ENCODE data around the gene TROAP.
"Not testable (repeated sequence)": the region's sequence is repeated elsewhere in the genome, so short reads cannot be mapped to it uniquely, and the experiment has no call there.

The TROAP gene, protein sequence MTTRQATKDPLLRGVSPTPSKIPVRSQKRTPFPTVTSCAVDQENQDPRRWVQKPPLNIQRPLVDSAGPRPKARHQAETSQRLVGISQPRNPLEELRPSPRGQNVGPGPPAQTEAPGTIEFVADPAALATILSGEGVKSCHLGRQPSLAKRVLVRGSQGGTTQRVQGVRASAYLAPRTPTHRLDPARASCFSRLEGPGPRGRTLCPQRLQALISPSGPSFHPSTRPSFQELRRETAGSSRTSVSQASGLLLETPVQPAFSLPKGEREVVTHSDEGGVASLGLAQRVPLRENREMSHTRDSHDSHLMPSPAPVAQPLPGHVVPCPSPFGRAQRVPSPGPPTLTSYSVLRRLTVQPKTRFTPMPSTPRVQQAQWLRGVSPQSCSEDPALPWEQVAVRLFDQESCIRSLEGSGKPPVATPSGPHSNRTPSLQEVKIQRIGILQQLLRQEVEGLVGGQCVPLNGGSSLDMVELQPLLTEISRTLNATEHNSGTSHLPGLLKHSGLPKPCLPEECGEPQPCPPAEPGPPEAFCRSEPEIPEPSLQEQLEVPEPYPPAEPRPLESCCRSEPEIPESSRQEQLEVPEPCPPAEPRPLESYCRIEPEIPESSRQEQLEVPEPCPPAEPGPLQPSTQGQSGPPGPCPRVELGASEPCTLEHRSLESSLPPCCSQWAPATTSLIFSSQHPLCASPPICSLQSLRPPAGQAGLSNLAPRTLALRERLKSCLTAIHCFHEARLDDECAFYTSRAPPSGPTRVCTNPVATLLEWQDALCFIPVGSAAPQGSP

DNA sequence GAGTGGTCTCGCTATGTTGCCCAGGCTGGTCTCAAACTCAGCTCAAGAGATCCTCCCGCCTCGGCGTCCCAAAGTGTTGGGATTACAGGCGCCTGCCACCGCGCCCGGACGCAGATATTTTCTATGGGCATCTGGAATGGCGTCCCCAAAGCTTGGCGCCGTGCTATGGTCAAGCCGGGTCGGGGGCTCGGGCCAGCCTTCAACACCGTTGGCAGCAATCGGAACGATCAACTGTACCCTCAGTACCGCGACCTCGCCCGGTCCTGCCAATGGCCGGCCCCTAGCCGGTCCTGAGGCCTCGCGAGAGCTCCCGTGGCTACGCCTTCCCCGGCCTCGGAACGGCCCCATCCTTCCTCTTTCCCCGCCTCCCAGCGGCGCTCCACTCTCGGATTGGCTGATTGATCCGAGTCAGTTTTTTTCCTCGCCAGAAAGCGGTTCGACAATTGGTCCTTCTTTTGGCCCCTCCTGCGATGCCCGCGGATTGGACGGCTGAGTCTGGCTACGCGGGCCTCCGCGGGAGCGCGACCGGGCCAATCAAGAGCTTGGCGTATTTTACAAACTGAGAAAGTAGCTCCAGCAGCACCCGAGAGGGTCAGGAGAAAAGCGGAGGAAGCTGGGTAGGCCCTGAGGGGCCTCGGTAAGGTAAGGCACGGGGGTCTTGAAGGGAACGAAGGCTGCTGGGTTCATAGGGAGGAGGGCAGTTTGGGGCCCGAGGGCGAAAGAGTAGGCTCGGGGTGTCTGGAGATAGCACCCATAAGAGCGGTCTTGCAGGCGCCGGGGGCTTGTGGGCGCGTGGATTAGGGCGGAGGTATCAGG, at the start of gene TROAP:
TROAP (plus strand) TSS at position 548 of the 816 bp plus-strand sequence. CDS start 354 bp downstream, outside the sequence.
- ATAC-seq (peak; percentile 98), DNase-seq (peak; percentile 96)

DNA sequence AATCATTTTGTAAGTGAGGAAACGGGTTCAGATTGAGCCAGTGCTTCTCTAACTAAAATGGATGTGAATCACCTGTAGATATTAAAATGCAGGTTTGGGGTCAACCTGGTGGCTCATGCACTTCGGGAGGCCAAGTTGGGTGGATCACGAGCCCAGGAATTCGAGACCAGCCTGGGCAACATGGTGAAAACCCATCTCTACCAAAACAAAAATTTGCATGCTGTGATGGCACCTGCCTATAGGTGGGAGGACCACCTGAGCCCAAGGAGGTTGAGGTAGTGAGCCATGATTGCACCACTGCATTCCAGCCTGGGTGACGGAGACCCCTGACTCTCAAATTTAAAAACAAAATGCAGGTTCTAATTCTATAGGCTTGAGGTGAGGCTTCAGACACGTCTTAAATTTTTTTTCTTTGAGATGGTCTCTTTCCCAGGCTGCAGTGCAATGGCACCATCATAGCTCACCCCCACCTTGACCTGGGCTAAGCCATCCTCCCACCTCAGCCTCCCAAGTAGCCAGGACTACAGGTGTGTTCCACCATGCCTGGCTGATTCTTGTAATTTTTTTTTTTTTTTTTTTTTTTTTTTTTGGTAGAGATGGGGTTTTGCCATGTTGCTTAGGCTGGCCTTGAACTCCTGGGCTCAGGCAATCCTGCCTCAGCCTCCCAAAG, 49.2 kb upstream of the TROAP start:
- DNase-seq, result no peak
- no peak for ATAC-seq

DNA sequence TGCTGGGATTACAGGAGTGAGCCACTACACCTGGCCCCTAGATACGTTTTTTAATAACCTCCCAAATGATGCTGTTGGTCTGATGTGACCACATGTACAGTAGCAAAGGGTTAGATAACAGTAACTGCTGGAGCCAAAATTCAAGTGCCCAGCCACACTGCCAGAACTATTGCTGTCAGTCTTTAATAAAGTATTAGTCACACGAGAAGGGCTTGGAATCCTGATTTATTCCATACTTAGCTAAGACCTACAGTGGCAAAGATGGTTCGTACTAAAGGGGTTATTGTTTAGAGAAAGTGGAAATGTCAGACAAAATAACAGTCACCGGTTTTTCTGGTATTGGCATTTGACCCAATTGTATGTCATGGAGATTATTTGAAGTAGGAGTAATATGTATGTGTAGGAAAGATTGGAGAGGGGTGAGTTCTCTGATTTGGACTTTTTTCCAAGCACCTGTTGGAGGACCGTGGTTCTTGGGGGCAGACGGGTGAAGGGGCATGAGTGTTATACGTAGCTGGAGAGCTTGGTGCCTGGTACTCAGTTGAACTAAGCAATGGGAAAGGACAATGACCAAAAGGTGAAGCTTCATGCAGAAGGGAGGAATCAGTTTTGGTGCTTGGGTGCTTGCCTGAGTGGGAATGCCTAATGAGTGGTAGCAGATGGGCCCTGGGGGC, 48.5 kb upstream of the TROAP start:
- DNase-seq, result no peak
- ATAC-seq, result no peak

DNA sequence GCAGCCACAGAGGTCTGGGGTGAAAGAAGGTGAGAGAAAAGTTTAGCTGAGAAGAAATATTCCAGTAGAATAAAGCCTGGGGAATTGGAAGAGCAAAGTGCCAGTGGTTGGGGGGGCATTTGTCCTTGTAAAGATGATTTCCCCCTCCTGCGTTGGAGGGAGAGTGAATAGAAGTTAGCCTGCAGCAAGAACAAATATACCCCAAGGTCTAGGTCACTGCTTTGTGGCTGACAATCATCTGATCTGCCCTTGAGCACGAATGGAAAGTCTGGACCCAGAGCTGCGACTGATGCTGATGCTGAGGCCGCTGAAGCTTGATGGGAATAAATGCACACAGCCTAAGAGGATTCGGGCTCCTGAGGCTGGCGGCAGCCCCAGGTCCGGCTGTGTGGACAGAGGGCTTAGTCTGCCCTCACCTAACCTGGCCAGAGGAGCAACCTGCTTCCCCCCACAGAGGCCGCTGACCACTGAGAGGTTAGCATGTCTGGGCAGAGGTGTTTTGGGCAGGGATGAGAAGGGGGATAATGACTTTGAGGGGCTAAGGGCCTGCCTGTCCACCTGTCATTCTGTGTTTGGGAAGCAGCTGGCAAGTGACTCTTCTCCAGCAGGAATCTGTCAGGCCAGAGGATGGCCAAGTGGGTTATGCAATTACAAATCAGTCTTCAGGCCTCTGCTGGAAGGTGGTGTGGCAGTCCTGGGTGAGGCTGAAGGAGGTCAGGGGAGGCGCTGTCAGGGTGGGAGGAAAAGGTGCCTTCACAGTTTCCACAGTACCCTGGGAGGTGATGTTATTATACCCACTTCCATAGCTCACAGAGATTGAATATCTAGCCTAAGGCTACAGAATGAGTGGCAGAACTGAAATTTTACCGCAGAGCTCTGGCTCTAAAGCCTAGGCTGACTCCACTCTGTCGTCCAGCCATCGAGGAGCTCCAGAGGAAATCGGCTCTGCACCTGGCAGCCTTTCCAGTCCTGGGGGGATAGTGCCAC, 46.5 kb upstream of the TROAP start:
- ATAC-seq (no peak), DNase-seq (no peak)

DNA sequence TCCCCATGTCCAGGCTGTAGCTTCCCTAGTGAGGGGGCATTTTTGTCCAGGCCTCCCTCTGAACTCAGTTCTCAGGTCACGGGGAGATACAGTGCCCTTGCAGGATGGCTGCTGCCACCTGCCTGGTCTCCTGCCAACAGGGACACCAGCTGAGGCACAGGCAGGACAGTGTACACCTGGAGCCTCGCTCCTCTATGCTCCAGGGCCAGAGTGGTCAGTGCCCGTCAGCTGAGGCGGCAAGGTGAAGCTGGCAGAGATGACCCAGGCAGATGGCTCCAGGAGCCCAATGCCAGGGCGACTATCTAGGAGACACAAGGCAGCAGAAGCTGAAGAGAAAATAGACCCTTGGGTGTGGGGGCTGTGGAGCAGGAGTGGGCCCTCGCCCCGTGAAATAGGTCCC, 45.6 kb upstream of the TROAP start:
- ATAC-seq, result no peak
- no peak for DNase-seq

DNA sequence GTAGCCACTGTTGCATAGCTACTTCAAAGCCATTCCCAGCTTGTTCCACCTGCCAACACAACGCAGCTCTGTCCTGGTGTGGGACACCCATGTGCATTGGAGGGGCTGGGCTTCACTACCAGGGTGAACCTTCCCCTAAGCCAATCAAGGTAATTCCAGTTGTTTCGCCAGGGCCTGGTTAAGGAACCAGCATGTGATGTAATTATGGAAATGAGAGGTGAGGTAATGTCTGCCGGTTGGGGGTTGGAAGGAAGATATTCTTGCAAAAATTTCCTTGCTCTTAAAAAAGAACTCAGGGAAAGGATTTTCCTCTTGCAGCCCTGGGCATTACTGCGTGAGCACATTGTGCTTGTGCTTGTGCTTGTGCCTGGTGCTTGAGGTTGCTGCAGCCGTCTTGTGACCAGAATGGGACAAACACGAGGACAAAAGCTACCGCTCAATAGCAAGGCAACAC, 43.3 kb upstream of the TROAP start:
- DNase-seq (no peak), ATAC-seq (no peak)

DNA sequence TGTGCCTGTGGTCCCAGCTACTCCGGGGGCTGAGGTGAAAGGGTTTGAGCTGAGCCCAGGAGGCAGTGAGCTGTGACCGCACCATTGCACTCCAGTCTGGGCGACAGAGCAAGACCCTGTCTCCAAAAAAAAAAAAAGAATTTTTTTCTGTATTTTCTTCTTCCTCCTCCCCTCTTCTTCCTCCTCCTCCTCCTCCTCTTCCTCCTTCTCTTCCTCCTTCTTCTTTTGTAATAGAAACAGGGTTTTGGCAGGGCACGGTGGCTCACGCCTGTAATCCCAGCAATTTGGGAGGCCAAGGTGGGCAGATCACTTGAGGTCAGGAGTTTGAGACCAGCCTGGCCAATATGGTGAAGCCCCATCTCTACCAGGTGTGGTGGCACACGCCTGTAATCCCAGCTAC, 42.5 kb upstream of the TROAP start:
- not testable (repeated sequence) for ATAC-seq, DNase-seq

DNA sequence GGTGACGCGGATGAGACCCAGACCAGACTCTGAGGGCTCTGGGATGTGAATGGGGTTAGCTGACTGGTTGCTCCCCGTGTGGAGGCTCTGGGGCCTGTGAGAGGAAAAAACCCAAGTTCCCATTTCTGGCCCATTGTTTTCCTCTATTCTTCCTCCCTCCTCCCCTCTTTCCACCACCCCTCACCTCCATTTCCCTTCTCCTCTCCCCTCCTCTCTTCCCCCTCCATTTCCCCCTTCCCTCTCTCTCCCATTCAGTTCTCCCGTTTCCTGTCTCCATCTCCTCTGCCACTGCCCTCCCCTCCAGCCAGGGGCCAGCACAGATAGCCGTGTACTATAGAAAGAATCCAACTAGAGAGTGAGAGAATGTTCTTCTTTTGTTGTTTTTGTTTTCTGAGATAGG, 40.8 kb upstream of the TROAP start:
- ATAC-seq, result no peak

DNA sequence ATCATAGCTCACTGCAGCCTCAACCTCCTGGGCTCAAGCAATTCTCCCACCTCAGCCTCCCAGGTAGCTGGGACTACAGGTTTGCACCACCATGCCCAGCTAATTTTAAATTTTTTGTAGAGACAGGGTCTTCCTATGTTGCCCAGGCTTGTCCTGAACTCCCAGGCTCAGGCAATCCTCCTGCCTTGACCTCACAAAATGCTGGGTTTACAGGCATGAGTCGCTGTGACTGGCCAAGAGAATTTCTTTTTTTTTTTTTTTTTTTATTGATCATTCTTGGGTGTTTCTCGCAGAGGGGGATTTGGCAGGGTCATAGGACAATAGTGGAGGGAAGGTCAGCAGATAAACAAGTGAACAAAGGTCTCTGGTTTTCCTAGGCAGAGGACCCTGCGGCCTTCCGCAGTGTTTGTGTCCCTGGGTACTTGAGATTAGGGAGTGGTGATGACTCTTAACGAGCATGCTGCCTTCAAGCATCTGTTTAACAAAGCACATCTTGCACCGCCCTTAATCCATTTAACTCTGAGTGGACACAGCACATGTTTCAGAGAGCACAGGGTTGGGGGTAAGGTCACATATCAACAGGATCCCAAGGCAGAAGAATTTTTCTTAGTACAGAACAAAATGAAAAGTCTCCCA, 40.2 kb upstream of the TROAP start:
- DNase-seq, result not testable (repeated sequence)

More for the DNA sequence above, 40.8 kb upstream of the TROAP start:
- DNase-seq, result no peak

DNA sequence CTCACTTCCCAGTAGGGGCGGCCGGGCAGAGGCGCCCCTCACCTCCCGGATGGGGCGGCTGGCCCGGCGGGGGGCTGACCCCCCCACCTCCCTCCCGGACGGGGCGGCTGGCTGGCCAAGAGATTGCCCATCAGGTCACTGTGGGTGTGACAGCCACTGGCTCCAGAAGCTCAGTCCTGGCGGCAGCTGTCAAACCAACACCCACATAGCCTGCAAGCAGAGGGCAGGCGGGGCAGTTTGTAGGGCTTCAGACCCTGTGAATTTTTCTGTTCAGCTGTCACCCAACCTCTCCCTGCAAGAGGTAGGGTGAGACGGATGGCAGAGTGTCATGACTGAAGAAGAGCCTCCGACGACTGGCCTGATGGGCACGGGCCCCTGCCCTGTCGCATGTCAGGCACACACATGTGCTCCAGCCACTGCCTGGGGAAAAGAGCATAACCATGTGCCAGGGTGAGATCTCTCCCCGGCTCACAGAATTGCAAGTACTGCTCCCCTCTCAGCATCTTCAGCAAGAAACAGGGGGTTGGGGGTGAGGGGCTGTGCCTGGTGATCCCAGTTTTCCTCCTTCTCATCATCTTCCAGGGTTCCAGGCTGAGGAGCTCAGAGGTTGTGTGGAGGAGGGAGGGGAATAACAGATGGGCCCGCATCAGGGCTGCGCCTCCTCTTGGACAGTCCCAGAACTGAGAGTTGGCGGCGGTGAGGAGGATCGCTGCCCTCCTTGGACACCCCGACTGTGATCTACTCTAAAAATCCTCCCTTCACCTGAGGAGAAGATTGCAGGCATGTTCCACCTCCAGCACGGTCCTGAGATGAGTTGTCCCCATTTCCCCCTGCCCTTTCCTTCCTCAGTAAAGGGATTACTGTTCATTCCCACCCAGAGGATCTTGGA, 39.3 kb upstream of the TROAP start:
- DNase-seq (no peak), ATAC-seq (no peak)

More for the DNA sequence above, 40.2 kb upstream of the TROAP start:
- ATAC-seq, result not testable (repeated sequence)

DNA sequence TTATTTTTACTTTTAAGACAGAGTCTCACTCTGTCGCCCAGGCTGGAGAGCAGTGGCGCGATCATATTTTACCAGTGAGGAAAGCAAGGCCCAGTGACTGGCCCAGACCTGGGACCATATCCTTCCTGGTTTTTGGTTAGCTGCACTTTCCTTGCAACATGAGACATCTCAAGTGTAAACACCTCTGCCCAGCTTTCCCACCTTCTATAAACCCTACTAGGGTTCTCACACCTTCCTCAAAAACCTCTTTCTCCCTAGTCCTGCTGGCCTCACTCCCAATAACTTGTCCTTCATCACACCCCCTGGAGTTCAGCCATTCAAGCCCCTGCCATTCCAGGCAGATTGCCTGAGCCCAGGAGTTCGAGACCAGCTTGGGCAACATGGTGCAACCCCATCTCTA, 38.4 kb upstream of the TROAP start:
- no peak for ATAC-seq
- DNase-seq, result no peak

DNA sequence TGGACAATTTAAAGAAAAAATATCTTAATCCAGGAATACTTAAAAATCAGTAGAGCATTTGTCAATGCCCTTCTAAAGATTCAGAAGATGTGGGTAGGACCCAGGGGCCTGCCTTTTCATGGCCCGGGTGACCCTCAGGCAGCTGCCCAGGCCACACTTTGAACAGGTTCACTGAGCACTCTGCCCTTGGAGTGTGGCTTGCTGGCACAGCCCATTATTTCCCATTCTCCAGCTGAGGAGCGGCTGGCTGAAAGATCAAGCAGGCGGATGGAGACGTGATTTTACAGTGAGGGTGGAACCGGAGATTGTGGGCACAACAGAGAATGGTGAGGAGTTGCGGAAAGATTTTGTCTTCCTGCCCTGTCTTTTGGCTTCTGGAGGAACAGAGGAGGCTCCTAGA, 35.2 kb upstream of the TROAP start:
- ATAC-seq (no peak), DNase-seq (no peak)

DNA sequence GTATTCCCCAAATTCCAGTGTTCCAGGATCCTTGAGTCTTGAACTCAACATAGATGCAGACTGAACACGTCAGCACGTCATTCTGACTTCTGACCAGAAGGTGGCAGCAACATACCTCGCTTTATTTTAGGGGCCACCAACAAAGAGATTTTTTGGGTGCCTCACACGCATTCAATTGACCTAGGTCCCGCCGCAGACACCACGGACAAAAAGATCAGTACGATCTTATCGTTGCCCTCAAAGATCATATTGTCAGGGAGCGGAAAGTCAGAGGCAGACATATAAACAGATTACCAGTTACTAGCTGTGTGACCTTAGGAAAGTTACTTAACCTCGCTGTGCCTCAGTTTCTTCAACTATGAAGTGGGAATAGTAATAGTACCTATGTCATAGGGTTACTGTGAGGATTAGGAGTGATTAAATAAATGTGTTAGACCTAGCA, 34.6 kb upstream of the TROAP start:
- ATAC-seq, result peak; percentile 69
- peak; percentile 70 for DNase-seq

DNA sequence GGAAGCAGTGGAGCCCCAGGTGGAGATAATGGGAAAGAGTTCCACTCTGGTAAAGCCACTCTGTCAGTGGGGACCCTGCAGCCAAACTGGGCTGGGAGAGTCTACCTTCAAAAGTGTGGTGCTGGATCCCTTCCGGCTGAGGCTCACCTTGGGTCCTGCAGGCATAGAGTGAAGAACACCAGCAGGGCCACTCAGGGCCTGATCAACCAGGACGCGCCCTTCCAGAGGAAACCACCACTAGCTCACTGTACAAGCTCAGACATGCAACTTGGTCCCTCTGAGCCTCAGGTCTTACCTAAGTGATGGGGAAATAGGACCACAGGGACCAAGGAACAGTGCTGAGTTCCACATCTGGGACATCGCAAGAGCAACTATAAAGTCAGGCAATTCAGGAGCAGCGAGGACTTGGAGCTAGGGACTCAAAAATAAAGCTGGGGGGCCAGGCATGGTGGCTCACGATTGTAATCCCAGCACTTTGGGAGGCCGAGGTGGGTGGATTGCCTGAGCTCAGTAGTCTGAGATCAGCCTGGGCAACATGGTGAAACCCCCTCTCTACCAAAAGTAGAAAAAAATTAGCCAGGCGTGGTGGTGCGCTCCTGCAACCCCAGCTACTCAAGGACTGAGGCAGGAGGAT, 34.0 kb upstream of the TROAP start:
- no peak for ATAC-seq
- no peak for DNase-seq

DNA sequence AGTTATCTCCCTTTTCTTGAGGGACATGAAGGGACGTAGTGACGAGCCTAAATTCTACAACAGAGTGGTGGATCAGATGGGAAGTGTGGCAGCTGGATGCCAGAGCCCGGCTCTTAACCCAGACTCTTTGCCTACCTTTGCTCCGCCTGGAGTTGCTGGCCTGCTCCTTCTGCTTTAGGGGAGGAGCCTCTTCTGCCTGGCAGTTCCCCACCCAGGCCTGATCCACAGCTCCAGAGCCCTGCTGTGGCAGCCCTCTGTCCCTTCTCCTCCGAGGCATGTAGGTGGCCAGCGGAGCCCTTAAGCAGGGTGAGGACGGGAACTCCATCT, 30.4 kb upstream of the TROAP start:
- DNase-seq (no peak), ATAC-seq (no peak)

DNA sequence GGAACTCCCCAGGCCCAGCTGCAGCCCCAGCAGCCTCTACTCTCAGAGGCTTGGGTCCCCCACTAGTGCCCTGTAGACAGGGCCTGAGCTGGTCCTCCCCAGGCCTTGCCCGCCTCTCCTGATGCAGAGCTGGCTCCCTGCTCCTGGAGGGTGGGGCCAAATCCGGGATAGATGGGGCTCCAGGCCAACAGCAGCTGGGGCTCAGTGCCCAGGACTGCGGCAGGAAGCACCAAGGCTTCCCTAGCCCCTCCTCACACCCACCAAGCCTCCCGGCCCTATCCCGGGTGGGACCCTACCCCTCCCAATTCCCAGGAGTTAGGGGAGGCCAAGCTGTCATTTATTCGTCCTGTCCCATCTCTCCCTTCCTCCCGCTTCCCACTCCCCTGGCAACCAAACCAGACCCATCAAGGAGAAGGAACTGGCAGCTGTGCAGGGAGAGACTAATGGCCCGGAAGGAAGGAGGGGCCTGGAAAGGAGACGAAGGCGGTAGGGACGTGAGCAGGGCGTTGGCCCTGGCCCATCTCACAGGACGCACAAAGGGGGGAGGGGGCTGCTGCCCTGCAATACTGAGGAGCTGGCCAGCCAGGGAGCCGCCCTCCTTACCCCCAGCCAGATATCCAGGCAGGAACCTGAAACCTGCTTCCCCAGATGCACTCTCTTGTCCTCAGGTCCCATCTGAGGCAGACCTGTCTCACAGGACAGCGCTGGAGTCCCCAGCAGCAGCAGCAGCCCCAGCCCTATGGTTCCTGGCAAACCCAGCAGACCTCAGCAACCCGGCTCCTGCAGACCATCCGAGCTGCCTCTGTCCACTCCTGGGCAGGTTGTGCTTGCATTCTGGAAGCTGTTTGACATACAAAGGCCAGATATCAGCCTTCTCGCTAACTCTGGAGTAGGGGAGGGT, 29.7 kb upstream of the TROAP start:
- DNase-seq (no peak), ATAC-seq (no peak)
